Measurements from ENCODE around the gene IQCF2. TPM values are rescaled to one million over a fixed set of nuclear protein-coding genes. Genes with fewer than 3 reads are reported as not detected.

The IQCF2 gene
- total RNA-seq, 1 experiment from 2014 or later, result not detected

- Histone ChIP-seq H3K27me3 (replicated peaks; ENCODE audit: insufficient read depth, low read depth, low read length, poor library complexity) (no peaks in the 10 kb centered on the region), H3K36me3 (ENCODE audit: insufficient read depth, low read length, poor library complexity, severe bottlenecking) (no peaks in the 10 kb centered on the region), H3K4me1 (ENCODE audit: insufficient read depth, low read length, poor library complexity, severe bottlenecking) (no peaks in the 10 kb centered on the region), H3K4me3 (ENCODE audit: low read depth, low read length, poor library complexity, severe bottlenecking) (no peak overlapping the region), H3K27ac (ENCODE audit: low read depth, low read length, poor library complexity, severe bottlenecking) (no peak overlapping the region), H3K9me3 (ENCODE audit: low read depth, low read length, poor library complexity, severe bottlenecking) (no peaks in the 10 kb centered on the region)
- DNase-seq (ENCODE audit: low spot score), result no peak
- intact Hi-C loops (cut with micrococcal nuclease; ENCODE audit: unreplicated experiment), result no loop called here
- POLR2A ChIA-PET (ENCODE audit: low non-redundant PET), result no interaction called here
- no TSS peak for BruUV-seq (replicated peaks)
- CTCF ChIA-PET, result no interaction called here
- TF ChIP-seq CTCF (conservative IDR thresholded peaks at IDR 0.05; ENCODE audit: low read depth, low read length), result no peak
- no peak for TF ChIP-seq EZH2 (IDR thresholded peaks at IDR 0.05; ENCODE audit: borderline replicate concordance, low read depth, low read length, poor library complexity, severe bottlenecking)
Measured at GRCh38 chr3:51887620-51888019, 26.2 kb downstream of the IQCF2 start.

- no peaks in the 10 kb centered on the region for H3K36me3 ChIP-seq (ENCODE audit: insufficient read depth, low read length, poor library complexity, severe bottlenecking)
- POLR2A ChIA-PET (ENCODE audit: low non-redundant PET), result no interaction called here
- intact Hi-C loops (cut with micrococcal nuclease; ENCODE audit: unreplicated experiment), result no loop called here
- no peaks in the 10 kb centered on the region for H3K27me3 ChIP-seq (replicated peaks; ENCODE audit: insufficient read depth, low read depth, low read length, poor library complexity)
- no TSS peak for BruUV-seq (replicated peaks)
- no peak for TF ChIP-seq CTCF (conservative IDR thresholded peaks at IDR 0.05; ENCODE audit: low read depth, low read length)
- TF ChIP-seq EZH2 (IDR thresholded peaks at IDR 0.05; ENCODE audit: borderline replicate concordance, low read depth, low read length, poor library complexity, severe bottlenecking), result no peak
- no peak overlapping the region for H3K27ac ChIP-seq (ENCODE audit: low read depth, low read length, poor library complexity, severe bottlenecking)
- no peaks in the 10 kb centered on the region for H3K4me1 ChIP-seq (ENCODE audit: insufficient read depth, low read length, poor library complexity, severe bottlenecking)
- no peaks in the 10 kb centered on the region for H3K9me3 ChIP-seq (ENCODE audit: low read depth, low read length, poor library complexity, severe bottlenecking)
- CTCF ChIA-PET, result no interaction called here
- DNase-seq (ENCODE audit: low spot score), result no peak
- H3K4me3 ChIP-seq (ENCODE audit: low read depth, low read length, poor library complexity, severe bottlenecking), result no peak overlapping the region
Measured at GRCh38 chr3:51888463-51889105, 27.2 kb downstream of the IQCF2 start.

DNA sequence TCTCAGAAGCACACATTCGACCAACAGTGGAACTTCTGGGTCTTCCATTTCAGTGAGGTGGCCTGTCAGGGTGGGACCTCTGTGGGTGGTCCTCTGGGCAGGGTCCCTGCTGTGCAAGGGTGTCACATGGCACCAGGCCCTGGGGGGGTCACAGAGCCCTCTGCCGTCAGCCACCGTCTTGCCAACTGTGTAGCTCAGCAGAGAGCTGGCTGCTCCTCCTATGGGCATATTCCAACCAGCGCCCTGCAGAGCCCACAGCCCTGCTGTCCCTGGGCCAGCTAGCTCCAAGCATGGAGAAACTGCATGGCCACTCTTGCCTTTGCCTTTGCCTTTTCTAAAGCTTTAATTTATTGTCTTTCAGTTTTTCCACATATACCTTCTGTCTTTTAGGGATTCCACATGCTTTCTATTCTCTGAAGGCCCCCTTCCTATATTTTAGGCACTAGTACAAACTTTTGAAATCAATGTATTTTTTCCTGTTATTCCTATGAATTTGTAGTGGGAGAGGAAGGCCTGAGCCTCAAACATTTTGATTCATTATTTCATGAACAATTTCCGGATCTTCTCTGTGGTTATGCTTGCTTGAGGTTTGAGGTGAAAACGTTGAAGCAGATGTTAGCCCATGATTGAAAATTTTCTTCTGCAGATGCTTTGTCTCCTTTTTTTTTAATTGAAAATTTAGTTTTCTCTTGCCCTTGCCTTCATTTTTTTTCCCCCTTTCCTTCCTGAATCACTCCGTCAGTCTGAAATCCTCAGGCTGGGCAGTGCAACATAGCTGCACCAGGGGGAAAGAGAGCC is 30.0 kb downstream of the IQCF2 start:
- Histone ChIP-seq H3K27ac (ENCODE audit: low read depth, low read length, poor library complexity, severe bottlenecking) (no peak overlapping the region), H3K9me3 (ENCODE audit: low read depth, low read length, poor library complexity, severe bottlenecking) (no peaks in the 10 kb centered on the region), H3K27me3 (replicated peaks; ENCODE audit: insufficient read depth, low read depth, low read length, poor library complexity) (no peaks in the 10 kb centered on the region), H3K4me1 (ENCODE audit: insufficient read depth, low read length, poor library complexity, severe bottlenecking) (no peaks in the 10 kb centered on the region), H3K4me3 (ENCODE audit: low read depth, low read length, poor library complexity, severe bottlenecking) (no peak overlapping the region), H3K36me3 (ENCODE audit: insufficient read depth, low read length, poor library complexity, severe bottlenecking) (no peaks in the 10 kb centered on the region)
- no peak for DNase-seq (ENCODE audit: low spot score)
- ChIA-PET CTCF (no interaction called here), POLR2A (ENCODE audit: low non-redundant PET) (no interaction called here)
- TF ChIP-seq EZH2 (IDR thresholded peaks at IDR 0.05; ENCODE audit: borderline replicate concordance, low read depth, low read length, poor library complexity, severe bottlenecking), result no peak
- no peak for TF ChIP-seq CTCF (conservative IDR thresholded peaks at IDR 0.05; ENCODE audit: low read depth, low read length)
- intact Hi-C loops (cut with micrococcal nuclease; ENCODE audit: unreplicated experiment), result no loop called here
- BruUV-seq (replicated peaks), result no TSS peak
